NCI-H2196 (cell line): ENCODE measurements around the gene ABTB1.

Experiments used
- DNase-seq: peaks from one replicate; lab custom pipeline; 2025; ENCODE audit not compliant: unreplicated experiment; lab: John Stamatoyannopoulos, UW

ABTB1 gene

GRCh38 chr3:127672429-127673190, at the start of gene ABTB1:
ABTB1 (plus strand) TSS chr3:127672952; CDS start chr3:127673026, 74 bp downstream.
- DNase-seq, result peak; percentile 86

GRCh38 chr3:127624063-127624462, 48.7 kb upstream of the ABTB1 start:
- no peak for DNase-seq

GRCh38 chr3:127625821-127626220, 46.9 kb upstream of the ABTB1 start:
- DNase-seq, result no peak

GRCh38 chr3:127628426-127628787, 44.3 kb upstream of the ABTB1 start:
- DNase-seq, result no peak

DNA sequence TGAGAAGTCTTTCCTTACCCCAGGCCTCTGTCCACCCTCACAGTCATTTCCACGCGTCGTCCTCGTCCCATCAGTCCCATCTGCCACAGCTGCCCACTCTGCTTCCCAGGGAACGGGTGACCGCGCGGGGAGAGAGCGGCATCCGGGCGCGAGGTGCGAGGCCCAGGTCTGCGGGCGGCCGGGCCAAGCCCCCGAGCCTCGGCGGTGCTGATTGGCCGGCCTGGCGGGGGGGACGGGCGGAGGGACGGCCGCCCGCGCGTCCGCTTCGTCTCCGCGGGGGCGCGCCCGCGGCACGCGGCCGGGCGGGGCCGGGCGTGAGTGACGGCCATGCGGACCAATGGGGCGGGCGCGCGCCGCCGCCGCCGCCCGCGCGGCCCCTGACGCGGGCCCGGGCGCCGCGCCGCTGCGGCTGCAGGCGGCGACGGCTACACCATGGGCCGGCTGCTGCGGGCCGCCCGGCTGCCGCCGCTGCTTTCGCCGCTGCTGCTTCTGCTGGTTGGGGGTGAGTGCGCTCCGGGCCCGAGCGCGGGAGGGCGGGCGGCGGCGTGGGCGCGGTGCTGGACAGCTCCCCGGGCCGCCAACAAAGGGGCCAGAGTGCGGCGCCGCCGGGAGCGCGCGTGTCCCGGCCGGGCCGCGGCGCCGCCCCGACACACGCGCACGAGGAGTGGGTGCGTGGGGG, 43.8 kb upstream of the ABTB1 start, which contains the start of gene PODXL2:
PODXL2 (plus strand) TSS at position 398 of the 679 bp plus-strand sequence; CDS start at position 433, 35 bp downstream.
- peak; percentile 95 for DNase-seq

DNA sequence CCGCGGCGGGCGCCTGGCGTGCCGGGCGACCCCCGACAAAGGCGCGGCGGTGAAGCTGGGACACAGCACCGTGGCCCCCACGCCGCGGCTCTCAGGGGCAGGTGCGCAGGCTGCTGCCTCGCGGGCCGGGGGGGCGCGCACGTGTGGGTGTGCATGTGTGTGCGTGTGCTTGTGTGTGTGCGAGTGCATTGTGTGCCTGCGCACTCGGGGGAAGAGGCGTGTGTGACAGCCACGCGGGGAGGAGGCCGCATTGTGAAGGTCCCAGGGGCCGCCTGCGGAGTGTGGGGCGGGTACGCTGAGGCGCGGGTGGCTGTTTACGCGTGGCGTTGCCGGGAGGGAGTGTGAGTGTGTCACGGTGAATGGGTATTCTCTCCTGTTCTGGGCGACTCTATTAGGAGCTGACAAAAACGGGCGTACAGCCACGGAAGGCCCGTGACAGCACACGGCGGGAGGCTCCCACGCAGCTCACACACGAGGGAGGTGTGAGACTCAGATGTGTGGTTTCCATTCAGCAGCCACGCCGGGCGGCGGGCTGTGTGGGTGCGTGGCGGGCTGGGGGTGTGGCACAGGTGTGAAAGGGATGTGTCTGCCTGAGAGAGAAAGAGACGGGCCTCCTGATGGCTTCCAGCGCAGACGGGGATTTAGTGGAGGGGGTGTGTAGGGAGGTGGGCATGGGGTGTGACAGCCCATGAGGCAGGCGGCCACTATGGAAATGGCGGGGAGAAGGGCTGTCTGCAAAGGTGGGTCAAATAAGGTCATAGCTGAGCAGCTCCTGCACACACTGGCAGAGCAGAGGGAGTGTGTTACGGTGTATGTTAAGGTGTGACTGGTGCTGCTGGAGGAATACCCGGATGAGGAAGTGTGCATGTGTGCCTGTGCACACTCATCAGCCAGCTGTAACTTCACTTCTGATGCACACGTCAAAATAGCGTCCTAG, 43.0 kb upstream of the ABTB1 start:
- DNase-seq, result no peak

- DNase-seq, result no peak
Measured at GRCh38 chr3:127630811-127631714, 41.7 kb upstream of the ABTB1 start.

- DNase-seq, result peak; percentile 35
Measured at GRCh38 chr3:127632035-127632820, 40.5 kb upstream of the ABTB1 start.

DNA sequence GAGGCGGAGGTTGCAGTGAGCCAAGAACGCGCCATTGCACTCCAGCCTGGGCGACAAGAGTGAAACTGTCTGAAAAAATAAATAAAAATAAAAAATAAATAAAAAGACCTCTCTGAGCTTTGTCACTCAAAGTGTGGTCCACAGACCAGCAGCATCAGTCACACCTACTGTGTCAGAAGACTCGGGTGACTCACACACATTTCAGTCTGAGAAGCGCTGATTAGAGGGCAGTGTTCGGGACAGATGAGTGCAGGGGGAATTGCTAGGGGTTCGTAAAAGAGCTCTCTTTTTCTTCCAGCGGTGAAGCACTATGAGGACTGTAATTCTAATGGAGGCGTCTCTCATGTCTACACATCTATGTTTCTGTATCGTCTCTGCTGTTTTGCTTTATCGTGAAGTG, 38.1 kb upstream of the ABTB1 start:
- no peak for DNase-seq

- DNase-seq, result peak; percentile 47
Measured at GRCh38 chr3:127637546-127637945, 35.2 kb upstream of the ABTB1 start.

GRCh38 chr3:127637971-127638370, 34.8 kb upstream of the ABTB1 start:
- DNase-seq, result no peak

- DNase-seq, result peak; percentile 78
Measured at GRCh38 chr3:127639173-127640041, 33.3 kb upstream of the ABTB1 start.

GRCh38 chr3:127640042-127640355, 32.8 kb upstream of the ABTB1 start:
- DNase-seq, result no peak

GRCh38 chr3:127644641-127645370, 27.9 kb upstream of the ABTB1 start:
- no peak for DNase-seq

DNA sequence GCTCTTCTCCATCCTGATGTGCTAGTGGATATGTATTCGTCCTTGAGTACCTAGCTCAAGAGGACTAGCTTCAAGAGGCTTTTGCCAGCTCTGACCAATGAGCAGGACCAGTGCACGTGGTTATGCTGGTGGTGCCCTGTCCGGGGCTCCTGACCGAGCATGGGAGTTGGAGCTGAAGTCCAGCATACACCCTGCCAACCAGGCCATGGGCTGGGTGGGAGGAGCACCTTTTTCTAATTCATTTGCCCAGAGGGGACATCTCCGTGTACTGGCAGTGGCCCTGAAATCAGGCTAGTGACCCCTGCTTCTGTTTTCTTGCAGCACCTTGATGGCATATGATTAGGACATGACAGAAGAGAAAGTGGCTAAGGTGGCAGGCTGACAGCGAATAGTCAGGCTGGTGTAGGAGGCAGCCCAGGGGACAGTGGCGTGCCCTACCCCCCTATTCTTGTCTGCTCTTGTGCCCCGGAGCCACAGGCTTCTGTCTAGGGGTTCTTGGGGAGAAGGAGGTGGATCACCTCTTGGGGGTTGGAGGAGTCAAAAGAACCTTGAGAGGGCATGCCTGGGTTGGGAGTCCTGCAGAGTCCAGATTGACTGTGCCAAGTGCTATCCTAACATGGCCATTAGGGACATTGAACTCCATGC, 27.3 kb upstream of the ABTB1 start:
- DNase-seq, result no peak

DNA sequence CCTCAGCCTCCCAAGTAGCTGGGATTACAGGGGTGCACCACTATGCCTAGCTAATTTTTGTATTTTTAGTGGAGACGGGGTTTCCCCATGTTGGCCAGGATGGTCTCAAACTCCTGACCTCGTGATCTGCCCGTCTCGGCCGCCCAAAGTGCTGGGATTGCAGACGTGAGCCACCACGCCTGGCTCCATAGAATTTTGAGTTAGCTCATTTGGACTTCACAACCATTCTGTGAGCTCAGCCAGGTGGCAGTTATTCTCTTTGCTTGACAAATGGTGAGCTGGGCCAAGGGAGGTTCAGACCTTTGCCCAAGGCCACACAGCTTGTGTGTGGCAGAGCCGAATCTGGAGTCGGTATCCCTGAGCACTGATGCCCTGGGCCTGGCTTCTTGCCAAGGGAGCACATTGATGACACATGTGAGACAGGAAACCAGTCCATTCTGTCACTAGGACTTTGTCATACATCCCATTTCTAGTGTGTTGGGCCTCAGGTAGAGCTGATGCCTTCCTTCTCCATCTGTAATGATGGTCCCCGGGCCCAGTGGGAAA, 26.2 kb upstream of the ABTB1 start:
- DNase-seq, result no peak

DNA sequence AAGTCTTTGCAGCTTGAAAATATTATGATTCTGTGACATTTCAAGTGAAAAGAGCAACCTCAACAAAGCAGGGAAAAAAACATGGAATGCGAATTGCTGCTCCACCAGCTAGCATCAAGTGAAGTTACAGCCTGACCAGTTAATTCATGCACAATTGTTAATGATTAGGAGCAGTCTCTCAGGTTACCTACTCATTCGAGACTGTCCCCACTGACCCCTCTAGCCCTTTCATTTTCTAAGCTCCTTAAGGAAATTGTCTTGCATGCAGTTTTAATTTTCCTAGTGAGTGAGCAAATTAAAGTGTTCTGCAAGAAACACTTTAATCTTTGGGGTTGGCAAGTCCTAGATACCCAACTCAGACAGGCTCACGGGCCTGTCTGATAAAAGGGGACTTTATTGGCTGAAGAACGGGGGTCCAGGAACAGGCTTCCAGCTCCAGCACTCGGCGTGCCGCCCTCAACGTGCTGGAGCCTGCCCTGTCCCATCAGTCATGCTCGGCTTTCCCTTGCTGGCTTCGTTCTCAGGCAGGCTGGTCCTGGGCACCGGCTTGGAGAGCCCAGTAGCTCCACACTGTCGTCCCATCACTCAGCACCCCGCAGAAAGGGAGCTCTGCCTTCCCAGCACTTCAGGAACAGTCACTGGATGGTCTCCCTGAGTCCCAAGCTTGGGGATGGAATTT, 25.4 kb upstream of the ABTB1 start:
- DNase-seq, result no peak
